Inflammatory macrophage (primary cell): ENCODE measurements around the gene E2F1.

ENCODE experiments used
- DNase-seq, 2 donors: peaks; one replicate each; pipeline ENCODE4 v3.0.0-alpha.2; 2020 to 2022

E2F1 gene

GRCh38 chr20:33671573-33672288 is 14.5 kb downstream of the E2F1 start:
- DNase-seq, result no peak

GRCh38 chr20:33670715-33671499 is 15.3 kb downstream of the E2F1 start:
- DNase-seq, result no peak

- no peak for DNase-seq
Measured at GRCh38 chr20:33669873-33670640, 16.1 kb downstream of the E2F1 start.

- DNase-seq, result no peak
Measured at GRCh38 chr20:33669224-33669623, 17.0 kb downstream of the E2F1 start.

GRCh38 chr20:33668466-33669155 is 17.6 kb downstream of the E2F1 start:
- no peak for DNase-seq

GRCh38 chr20:33667676-33668465 is 18.3 kb downstream of the E2F1 start:
- DNase-seq, result peak; percentile 64 to 80

GRCh38 chr20:33667245-33667675 is 18.9 kb downstream of the E2F1 start:
- DNase-seq, result peak in 1 of 2 donors; percentile 31

- DNase-seq, result peak; percentile 99 to 100
Measured at GRCh38 chr20:33666293-33667244, 19.6 kb downstream of the E2F1 start, which contains the start of gene ACTL10. Gene ACTL10, plus strand, starts transcription at chr20:33666943. Its CDS starts 555 bp downstream, at chr20:33667498.

GRCh38 chr20:33664762-33665144 is 21.4 kb downstream of the E2F1 start:
- DNase-seq, result no peak

GRCh38 chr20:33664085-33664761 is 22.0 kb downstream of the E2F1 start:
- no peak for DNase-seq

- DNase-seq, result peak; percentile 67 to 81
Measured at GRCh38 chr20:33663161-33664084, 22.8 kb downstream of the E2F1 start.

GRCh38 chr20:33662172-33662571 is 24.0 kb downstream of the E2F1 start, which contains the start of gene C20orf144:
Gene C20orf144, plus strand, starts transcription at chr20:33662327. Its CDS starts 19 bp downstream, at chr20:33662346.
- no peak for DNase-seq

- DNase-seq, result no peak
Measured at GRCh38 chr20:33660685-33661058, 25.5 kb downstream of the E2F1 start.

- DNase-seq, result no peak
Measured at GRCh38 chr20:33660035-33660684, 26.0 kb downstream of the E2F1 start.

- no peak for DNase-seq
Measured at GRCh38 chr20:33659341-33660034, 26.7 kb downstream of the E2F1 start.

GRCh38 chr20:33658929-33659328 is 27.3 kb downstream of the E2F1 start:
- DNase-seq, result no peak

- DNase-seq, result no peak
Measured at GRCh38 chr20:33658510-33658909, 27.7 kb downstream of the E2F1 start.
